Osteoblast (primary cell): Measurements from ENCODE around the gene MFSD1. TPM values are rescaled to one million over a fixed set of nuclear protein-coding genes. Genes with fewer than 3 reads are reported as not detected.

Experiments
- DNase-seq: peaks from one replicate; pipeline ENCODE4 v3.0.0; 2011; ENCODE audit warnings: low spot score, mixed read lengths; ENCODE audit not compliant: insufficient read length; ENCODE audit errors: missing footprints
- H2AFZ ChIP-seq: 2 replicates; pipeline ENCODE4 v1.6.0; 2011; ENCODE audit warnings: mild to moderate bottlenecking, low read length
- H3K27ac ChIP-seq: 2 replicates; pipeline ENCODE4 v1.5.1; 2011; ENCODE audit warnings: mild to moderate bottlenecking, low read depth, low read length, moderate library complexity
- H3K27me3 ChIP-seq: 2 replicates; pipeline ENCODE4 v1.6.0; 2012; ENCODE audit warnings: mild to moderate bottlenecking, control low read depth, inconsistent platforms, low read length, moderate library complexity; ENCODE audit not compliant: insufficient read depth
- H3K36me3 ChIP-seq: 2 replicates; pipeline ENCODE4 v1.5.1; 2011; ENCODE audit warnings: mild to moderate bottlenecking, low read length, control low read depth, moderate library complexity; ENCODE audit not compliant: insufficient read depth
- H3K4me1 ChIP-seq: 2 replicates; pipeline ENCODE4 v1.5.1; 2011; ENCODE audit warnings: mild to moderate bottlenecking, low read length, control low read depth, moderate library complexity; ENCODE audit not compliant: insufficient read depth
- H3K4me2 ChIP-seq: 2 replicates; pipeline ENCODE4 v1.6.0; 2011; ENCODE audit warnings: mild to moderate bottlenecking, low read length; ENCODE audit not compliant: insufficient read depth
- H3K4me3 ChIP-seq: fragments of 200-600 bp; sonication (generic); 3 replicates; pipeline ENCODE4 v1.5.1; 2012; ENCODE audit warnings: mild to moderate bottlenecking, low read length, inconsistent platforms; ENCODE audit not compliant: insufficient read depth
- H3K79me2 ChIP-seq: 2 replicates; pipeline ENCODE4 v1.6.0; 2012; ENCODE audit warnings: mild to moderate bottlenecking, low read length, control low read depth, inconsistent platforms; ENCODE audit not compliant: insufficient read depth
- H3K9me3 ChIP-seq: 2 replicates; pipeline ENCODE4 v1.5.1; 2011; ENCODE audit warnings: low read depth, low read length, control low read depth
- H4K20me1 ChIP-seq: 2 replicates; pipeline ENCODE4 v1.6.0; 2012; ENCODE audit warnings: mild to moderate bottlenecking, low read length, control low read depth; ENCODE audit not compliant: insufficient read depth
- total RNA-seq: library from RNA; depleted of rRNA; stranded (reverse); fragments of >200 nt; gene quantifications from 2 replicates; pipeline ENCODE4 v1.2.3, GENCODE V29; 2012
- TF ChIP-seq, protein P1 (sequence below): IDR thresholded peaks from 2 replicates; pipeline ENCODE4 v1.5.1; 2011; ENCODE audit warnings: mild to moderate bottlenecking, low read depth, low read length, moderate library complexity; ENCODE audit errors: extremely low read depth

Gene MFSD1
- total RNA-seq, 1 donor = 170 TPM

DNA sequence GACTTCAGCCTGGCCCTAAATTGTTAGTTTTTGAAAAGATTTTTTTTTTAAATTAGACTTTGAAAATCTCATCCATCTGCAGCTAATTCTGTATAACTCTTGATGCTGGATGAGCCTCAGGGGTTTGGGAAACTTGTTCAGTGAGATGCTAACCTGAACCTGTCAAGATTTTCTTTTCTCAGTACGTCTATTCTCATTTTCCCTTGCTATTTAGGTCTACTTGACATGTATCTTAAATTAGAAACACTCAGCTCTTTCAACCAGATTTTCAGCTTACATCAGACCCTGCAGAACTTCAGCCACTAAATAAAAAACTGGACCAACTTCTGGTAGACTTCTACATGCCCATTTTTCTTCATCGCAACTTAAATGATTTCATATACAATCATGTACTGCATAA lies 61.4 kb downstream of the MFSD1 start:
- TF ChIP-seq, protein P1, sequence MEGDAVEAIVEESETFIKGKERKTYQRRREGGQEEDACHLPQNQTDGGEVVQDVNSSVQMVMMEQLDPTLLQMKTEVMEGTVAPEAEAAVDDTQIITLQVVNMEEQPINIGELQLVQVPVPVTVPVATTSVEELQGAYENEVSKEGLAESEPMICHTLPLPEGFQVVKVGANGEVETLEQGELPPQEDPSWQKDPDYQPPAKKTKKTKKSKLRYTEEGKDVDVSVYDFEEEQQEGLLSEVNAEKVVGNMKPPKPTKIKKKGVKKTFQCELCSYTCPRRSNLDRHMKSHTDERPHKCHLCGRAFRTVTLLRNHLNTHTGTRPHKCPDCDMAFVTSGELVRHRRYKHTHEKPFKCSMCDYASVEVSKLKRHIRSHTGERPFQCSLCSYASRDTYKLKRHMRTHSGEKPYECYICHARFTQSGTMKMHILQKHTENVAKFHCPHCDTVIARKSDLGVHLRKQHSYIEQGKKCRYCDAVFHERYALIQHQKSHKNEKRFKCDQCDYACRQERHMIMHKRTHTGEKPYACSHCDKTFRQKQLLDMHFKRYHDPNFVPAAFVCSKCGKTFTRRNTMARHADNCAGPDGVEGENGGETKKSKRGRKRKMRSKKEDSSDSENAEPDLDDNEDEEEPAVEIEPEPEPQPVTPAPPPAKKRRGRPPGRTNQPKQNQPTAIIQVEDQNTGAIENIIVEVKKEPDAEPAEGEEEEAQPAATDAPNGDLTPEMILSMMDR = no peak
- Histone ChIP-seq H3K4me3 (no peak overlapping the region), H3K9me3 (no peaks in the 10 kb centered on the region), H3K4me2 (no peak overlapping the region), H3K36me3 (no peaks in the 10 kb centered on the region), H3K79me2 (no peaks in the 10 kb centered on the region), H3K27ac (no peak overlapping the region), H3K27me3 (no peaks in the 10 kb centered on the region), H4K20me1 (no peaks in the 10 kb centered on the region), H3K4me1 (no peaks in the 10 kb centered on the region), H2AFZ (no peak overlapping the region)
- DNase-seq = no peak

DNA sequence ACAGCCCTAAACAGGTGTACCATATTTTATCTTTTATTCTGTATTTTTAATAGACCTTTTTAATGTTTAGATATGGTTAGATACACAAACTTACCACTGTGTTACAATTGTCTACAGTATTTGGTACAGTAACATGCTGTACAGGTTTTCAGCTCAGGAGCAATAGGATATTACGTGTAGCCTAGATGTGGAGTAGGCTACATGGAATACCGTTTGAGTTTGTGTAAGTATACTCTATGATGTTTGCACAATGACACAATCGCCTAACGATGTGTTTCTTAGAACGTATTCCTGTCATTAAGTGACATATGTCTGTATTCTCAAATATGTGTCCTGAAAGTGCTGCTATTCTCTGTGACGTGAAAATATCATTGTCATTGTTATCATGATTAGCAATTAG lies 62.6 kb downstream of the MFSD1 start:
- TF ChIP-seq, protein P1 = no peak
- H3K9me3 ChIP-seq = no peaks in the 10 kb centered on the region

DNA sequence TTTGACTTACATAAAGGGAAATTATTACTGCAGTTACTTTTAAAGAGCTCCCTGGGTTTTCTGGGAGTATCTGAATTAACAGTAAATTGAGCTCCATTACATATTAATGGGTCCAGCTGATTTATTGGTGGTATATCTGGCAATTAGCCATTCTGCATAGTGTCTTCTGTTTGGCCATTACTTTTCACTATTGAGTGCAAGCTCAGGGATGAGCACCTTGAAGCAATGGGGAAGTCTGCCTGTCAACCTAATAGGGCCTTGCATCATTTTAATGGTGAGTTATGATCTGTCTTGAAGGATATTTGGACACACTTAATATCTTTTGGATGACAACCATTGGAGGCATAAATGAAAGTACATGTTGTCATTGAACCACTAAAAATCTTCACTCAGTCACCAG lies 73.8 kb downstream of the MFSD1 start:
- no peak for DNase-seq
- no peak overlapping the region for H2AFZ ChIP-seq
- H3K4me2 ChIP-seq = no peak overlapping the region
- H3K9me3 ChIP-seq = no peaks in the 10 kb centered on the region
- TF ChIP-seq, protein P1 = no peak
- no peak overlapping the region for H3K4me3 ChIP-seq
- no peaks in the 10 kb centered on the region for H3K79me2 ChIP-seq
- H3K4me1 ChIP-seq = no peaks in the 10 kb centered on the region
- H3K27ac ChIP-seq = no peak overlapping the region
- no peaks in the 10 kb centered on the region for H4K20me1 ChIP-seq
- no peaks in the 10 kb centered on the region for H3K36me3 ChIP-seq
- no peaks in the 10 kb centered on the region for H3K27me3 ChIP-seq

More for the DNA sequence above, 62.6 kb downstream of the MFSD1 start:
- Histone ChIP-seq H3K36me3 (no peaks in the 10 kb centered on the region), H4K20me1 (no peaks in the 10 kb centered on the region), H2AFZ (no peak overlapping the region), H3K27ac (no peak overlapping the region), H3K4me1 (no peaks in the 10 kb centered on the region), H3K4me3 (no peak overlapping the region), H3K79me2 (no peaks in the 10 kb centered on the region), H3K4me2 (no peak overlapping the region), H3K27me3 (no peaks in the 10 kb centered on the region)
- no peak for DNase-seq

Other genes with a start within 250 kb of the MFSD1 start
- 14.1 and 16.2 TPM in 2 replicates for gene MLF1, start 230.9 kb upstream of the MFSD1 start, total RNA-seq
- 46.9 and 52.5 TPM in 2 replicates for gene GFM1, start 157.5 kb upstream of the MFSD1 start, total RNA-seq
- gene LXN, start 129.4 kb upstream of the MFSD1 start, total RNA-seq = 96.9 and 114 TPM in 2 replicates
- gene RARRES1, start 69.6 kb upstream of the MFSD1 start, total RNA-seq = 13.6 and 19.5 TPM in 2 replicates